WERI-Rb-1 (cell line): ENCODE data around the gene DOLPP1.

Experiments used
- DNase-seq: peaks from one replicate; pipeline ENCODE4 v3.0.0-alpha.2; 2020
- H3K27ac ChIP-seq: fragments of 250-450 bp; sonication (Bioruptor Pico); 2 replicates; pipeline ENCODE4 v1.5.1; 2020; ENCODE audit warnings: mild to moderate bottlenecking, moderate library complexity
- H3K27me3 ChIP-seq: fragments of 250-450 bp; sonication (Bioruptor Pico); 2 replicates; pipeline ENCODE4 v1.5.1; 2021; ENCODE audit warnings: mild to moderate bottlenecking, low read depth, moderate library complexity; ENCODE audit not compliant: insufficient read depth, severe bottlenecking
- H3K36me3 ChIP-seq: fragments of 250-450 bp; sonication (Bioruptor Pico); 2 replicates; pipeline ENCODE4 v1.5.1; 2020; ENCODE audit warnings: mild to moderate bottlenecking, moderate library complexity
- H3K4me3 ChIP-seq: 2 replicates; pipeline ENCODE4 v1.5.1; 2011; ENCODE audit warnings: low read depth, mild to moderate bottlenecking, control low read depth, low read length
- H3K9me3 ChIP-seq: fragments of 250-450 bp; sonication (Bioruptor Pico); 2 replicates; pipeline ENCODE4 v1.5.1; 2021; ENCODE audit warnings: mild to moderate bottlenecking, moderate library complexity; ENCODE audit not compliant: severe bottlenecking
- CTCF ChIP-seq: IDR thresholded peaks from 2 replicates; pipeline ENCODE4 v1.5.1; 2011; ENCODE audit warnings: low read depth, mild to moderate bottlenecking, control low read depth, inconsistent platforms, low read length

DOLPP1 gene

GRCh38 chr9:129133082-129133481 is 52.2 kb downstream of the DOLPP1 start:
- Histone ChIP-seq H3K36me3 (peaks cover 67% of the 10 kb centered on the region), H3K27ac (no peak overlapping the region)
- DNase-seq: no peak

GRCh38 chr9:129135476-129135875 is 54.6 kb downstream of the DOLPP1 start:
- H3K27me3 ChIP-seq: no peaks in the 10 kb centered on the region
- no peak overlapping the region for H3K27ac ChIP-seq
- H3K4me3 ChIP-seq: no peak overlapping the region
- no peaks in the 10 kb centered on the region for H3K9me3 ChIP-seq
- peaks cover 52% of the 10 kb centered on the region for H3K36me3 ChIP-seq
- TF ChIP-seq CTCF: no peak
- no peak for DNase-seq

More at GRCh38 chr9:129133082-129133481, 52.2 kb downstream of the DOLPP1 start:
- Histone ChIP-seq H3K9me3 (no peaks in the 10 kb centered on the region), H3K4me3 (no peak overlapping the region), H3K27me3 (no peaks in the 10 kb centered on the region)
- TF ChIP-seq CTCF: no peak

- H3K27me3 ChIP-seq: no peaks in the 10 kb centered on the region
- H3K27ac ChIP-seq: no peak overlapping the region
- no peak overlapping the region for H3K4me3 ChIP-seq
- DNase-seq: no peak
- H3K9me3 ChIP-seq: no peaks in the 10 kb centered on the region
- H3K36me3 ChIP-seq: peaks cover 42% of the 10 kb centered on the region
- TF ChIP-seq CTCF: no peak
Measured at GRCh38 chr9:129136446-129137035, 55.6 kb downstream of the DOLPP1 start.

- peaks cover 38% of the 10 kb centered on the region for H3K36me3 ChIP-seq
- H3K27me3 ChIP-seq: no peaks in the 10 kb centered on the region
- TF ChIP-seq CTCF: no peak
- no peak overlapping the region for H3K27ac ChIP-seq
- no peak overlapping the region for H3K4me3 ChIP-seq
- no peak for DNase-seq
- H3K9me3 ChIP-seq: no peaks in the 10 kb centered on the region
Measured at GRCh38 chr9:129137292-129138143, 56.6 kb downstream of the DOLPP1 start.

GRCh38 chr9:129138144-129138462 is 57.2 kb downstream of the DOLPP1 start:
- TF ChIP-seq CTCF: no peak
- Histone ChIP-seq H3K36me3 (peaks cover 41% of the 10 kb centered on the region), H3K4me3 (no peak overlapping the region), H3K27ac (no peak overlapping the region), H3K9me3 (no peaks in the 10 kb centered on the region), H3K27me3 (no peaks in the 10 kb centered on the region)
- no peak for DNase-seq
